Lung (tissue), 12 donors: Measurements from ENCODE around the gene PTBP1. TPM values are rescaled to one million over a fixed set of nuclear protein-coding genes. Genes with fewer than 3 reads are reported as not detected.

Experiments used
- ATAC-seq: fragments of 200-7000 bp; cut with Tn5 transposase; one replicate; pipeline ENCODE4 v1.9.1; 2020; ENCODE audit warnings: moderate number of reproducible peaks; ENCODE audit not compliant: insufficient read depth, low FRiP score
- DNase-seq, 3 donors: peaks; one replicate each; pipeline ENCODE4 v3.0.0-alpha.2; 2013 to 2017
- H3K27ac ChIP-seq, 2 donors: one replicate each; pipeline ENCODE4 v1.5.1; 2013; ENCODE audit warnings: mild to moderate bottlenecking in 2 of 2, moderate library complexity in 2 of 2, control low read depth in 1 of 2, inconsistent platforms in 1 of 2, low read depth in 1 of 2, low read length in 1 of 2
- H3K27me3 ChIP-seq, 3 donors: one replicate each; pipeline ENCODE4 v1.5.1; 2013; ENCODE audit warnings: low read length in 2 of 3; ENCODE audit not compliant: control insufficient read depth in 3 of 3, insufficient read depth in 3 of 3
- H3K36me3 ChIP-seq, 4 donors: one replicate each; pipeline ENCODE4 v1.5.1; 2013; ENCODE audit warnings: low read length in 4 of 4, mild to moderate bottlenecking in 1 of 4, moderate library complexity in 1 of 4; ENCODE audit not compliant: control insufficient read depth in 4 of 4, insufficient read depth in 4 of 4
- H3K4me1 ChIP-seq, 5 donors: one replicate each; pipeline ENCODE4 v1.5.1; 2013; ENCODE audit warnings: low read length in 5 of 5, mild to moderate bottlenecking in 2 of 5, moderate library complexity in 1 of 5; ENCODE audit not compliant: control insufficient read depth in 5 of 5, insufficient read depth in 5 of 5
- H3K4me3 ChIP-seq: one replicate; pipeline ENCODE4 v1.5.1; 2013; ENCODE audit warnings: mild to moderate bottlenecking, control low read depth, moderate library complexity
- H3K9ac ChIP-seq, 2 donors: one replicate each; pipeline ENCODE4 v1.5.1; 2013; ENCODE audit warnings: low read length in 2 of 2, control low read depth in 1 of 2; ENCODE audit not compliant: insufficient read depth in 1 of 2
- H3K9me3 ChIP-seq, 4 donors: one replicate each; pipeline ENCODE4 v1.5.1; 2013; ENCODE audit warnings: low read length in 3 of 4, mild to moderate bottlenecking in 1 of 4, moderate library complexity in 1 of 4; ENCODE audit not compliant: control insufficient read depth in 4 of 4, insufficient read depth in 3 of 4
- CTCF ChIP-seq: IDR thresholded peaks from 2 replicates; pipeline ENCODE4 v1.5.1; 2012; ENCODE audit warnings: mild to moderate bottlenecking; ENCODE audit errors: control extremely low read depth, extremely low read depth
- WGBS, 2 donors: extraction: QIAGEN DNeasy Blood & Tissue Kit; methylation state at CpG; one replicate each; pipeline ENCODE4 v1.1.7; 2013; 5-methylcytosine and 5-hydroxymethylcytosine counted together
- polyA plus RNA-seq, 2 donors: library from polyadenylated mRNA; stranded (reverse); fragments of 200-250 nt; gene quantifications; one replicate each; pipeline ENCODE4 v1.2.1, GENCODE V29; 2013
- total RNA-seq, 2 donors: library from RNA; depleted of rRNA in 1 of 2; stranded (reverse); fragments of >200 nt in 1 of 2; gene quantifications; one replicate each; pipeline ENCODE4 v1.2.1, GENCODE V29; 2014 to 2021
- donor health status: control.
- donor health status: control.
- donor health status: Bipolar disorder and iron deficiency.
- donor health status: healthy.
- donor health status: DM: yes; HTN: yes; CAD: no.

PTBP1 gene
- total and polyA plus RNA-seq, 4 donors = 112 to 321 (median 203) TPM

GRCh38 chr19:756821-757688, 40.2 kb upstream of the PTBP1 start:
- ATAC-seq (no peak), DNase-seq (no peak)
- no peak for TF ChIP-seq CTCF
- Histone ChIP-seq H3K36me3 (no peaks in the 10 kb centered on the region), H3K4me3 (no peak overlapping the region), H3K9ac (no peak overlapping the region), H3K4me1 (peaks cover 0 to 5% (median 0%) of the 10 kb centered on the region in 5 donors), H3K27ac (no peak overlapping the region), H3K9me3 (peaks cover 0 to 12% (median 0%) of the 10 kb centered on the region in 4 donors), H3K27me3 (no peaks in the 10 kb centered on the region)
- WGBS, 2 donors = 89 to 94% methylated on average over 29 to 36 of the region's 36 CpGs

GRCh38 chr19:757811-758668, 39.2 kb upstream of the PTBP1 start:
- DNase-seq (no peak), ATAC-seq (no peak)
- Histone ChIP-seq H3K4me1 (peaks cover 0 to 2% (median 0%) of the 10 kb centered on the region in 5 donors), H3K27me3 (no peaks in the 10 kb centered on the region), H3K4me3 (no peak overlapping the region), H3K9ac (no peak overlapping the region), H3K36me3 (no peaks in the 10 kb centered on the region), H3K9me3 (peaks cover 0 to 12% (median 0%) of the 10 kb centered on the region in 4 donors), H3K27ac (no peak overlapping the region)
- WGBS, 2 donors = 96 to 97% methylated on average over 42 to 50 of the region's 50 CpGs
- no peak for TF ChIP-seq CTCF

GRCh38 chr19:763181-763580, 34.1 kb upstream of the PTBP1 start:
- no peak overlapping the region for H3K4me3 ChIP-seq
- H3K27me3 ChIP-seq = no peaks in the 10 kb centered on the region
- peaks cover 0 to 9% (median 0%) of the 10 kb centered on the region in 4 donors for H3K9me3 ChIP-seq
- 94 to 95% methylated on average over 10 of the region's 10 CpGs for WGBS, 2 donors
- H3K9ac ChIP-seq = no peak overlapping the region
- no peaks in the 10 kb centered on the region for H3K4me1 ChIP-seq
- DNase-seq (no peak), ATAC-seq (no peak)
- H3K27ac ChIP-seq = no peak overlapping the region
- TF ChIP-seq CTCF = no peak
- H3K36me3 ChIP-seq = no peaks in the 10 kb centered on the region
